NT2/D1 (cell line): ENCODE data around the gene ZNF496.

Experiments used
- SUZ12 ChIP-seq: IDR thresholded peaks from 2 replicates; pipeline ENCODE4 v1.6.1; 2011; ENCODE audit not compliant: insufficient read length, insufficient read depth; ENCODE audit errors: extremely low read depth
- YY1 ChIP-seq: IDR thresholded peaks from 2 replicates; pipeline ENCODE4 v1.6.1; 2011; ENCODE audit not compliant: insufficient read length, insufficient read depth
- ZNF274 ChIP-seq: IDR thresholded peaks from 2 replicates; pipeline ENCODE4 v1.6.1; 2011; ENCODE audit warnings: mild to moderate bottlenecking, low read depth, low read length

DNA sequence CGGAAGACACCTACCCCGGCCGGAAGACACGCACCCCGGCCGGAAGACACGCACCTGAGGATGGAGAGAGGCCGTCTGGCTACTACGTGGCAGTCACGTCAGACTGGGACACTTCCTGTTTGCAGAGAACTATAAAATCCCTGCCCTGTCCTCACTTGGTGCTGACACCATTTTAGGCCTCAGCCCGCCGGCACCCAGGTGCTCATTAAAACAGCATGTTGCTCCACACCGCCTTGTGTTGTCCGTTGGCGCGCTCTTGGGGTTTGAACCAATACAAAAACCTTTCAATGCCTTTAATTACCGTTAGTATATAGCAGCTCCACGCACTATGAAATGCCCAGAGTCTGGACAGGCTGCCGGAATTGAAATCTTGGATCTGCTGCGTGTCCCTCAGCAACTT, 41.1 kb downstream of the ZNF496 start:
- TF ChIP-seq ZNF274 = no peak
- TF ChIP-seq SUZ12 = no peak
- TF ChIP-seq YY1 = no peak
